HepG2 (cell line): ENCODE measurements around the gene SPDL1. TPM values are rescaled to one million over a fixed set of nuclear protein-coding genes. Genes with fewer than 3 reads are reported as not detected.
A peak's percentile ranks its signal among the peaks of the same experiment; 100 is the strongest.

Source experiments
- CSRNP1 ChIP-seq: sonication (generic); formaldehyde crosslinking; IDR thresholded peaks from 2 replicates; pipeline ENCODE4 v1.8.1; 2023; ENCODE audit warnings: mild to moderate bottlenecking, missing genetic modification reagents
- DDIT3 ChIP-seq: sonication (generic); formaldehyde crosslinking; IDR thresholded peaks from 2 replicates; pipeline ENCODE4 v1.4.0; 2020; ENCODE audit warnings: mild to moderate bottlenecking, missing genetic modification reagents
- EHMT2 ChIP-seq: fragments of 200-600 bp; sonication (generic); IDR thresholded peaks from 2 replicates; pipeline ENCODE4 v1.7.0; 2017; ENCODE audit warnings: antibody characterized with exemption, low read depth, low read length, borderline replicate concordance
- KLF6 ChIP-seq: IDR thresholded peaks from 2 replicates; pipeline ENCODE4 v1.8.0; 2016; ENCODE audit warnings: missing biosample characterization, missing genetic modification reagents
- KMT2A ChIP-seq: sonication (generic); formaldehyde crosslinking; IDR thresholded peaks from 2 replicates; pipeline ENCODE4 v1.4.0; 2020; ENCODE audit warnings: missing genetic modification reagents
- MLLT10 ChIP-seq: sonication (generic); formaldehyde crosslinking; IDR thresholded peaks from 2 replicates; pipeline ENCODE4 v1.4.0; 2020; ENCODE audit warnings: missing genetic modification reagents
- MXI1 ChIP-seq: IDR thresholded peaks from 3 replicates; pipeline ENCODE4 v1.6.1; 2012; ENCODE audit warnings: low read depth, low read length, inconsistent platforms, borderline replicate concordance
- NONO ChIP-seq, 2 experiments: fragments of 450-650 bp in 1 of 2; sonication (generic) in 1 of 2; formaldehyde crosslinking in 1 of 2; IDR thresholded peaks in 1 of 2; conservative IDR thresholded peaks in 1 of 2; 2 replicates each; pipeline versions ENCODE4 v1.6.1 to v1.8.0; 2017 to 2022; ENCODE audit warnings: mild to moderate bottlenecking in 1 of 2, missing genetic modification reagents in 1 of 2, moderate library complexity in 1 of 2
- SP140L ChIP-seq: sonication (generic); formaldehyde crosslinking; IDR thresholded peaks from 2 replicates; pipeline ENCODE4 v1.4.0; 2020; ENCODE audit warnings: missing genetic modification reagents, borderline replicate concordance
- THAP8 ChIP-seq: sonication (generic); formaldehyde crosslinking; IDR thresholded peaks from 2 replicates; pipeline ENCODE4 v1.5.1; 2020; ENCODE audit warnings: missing genetic modification reagents, mild to moderate bottlenecking, borderline replicate concordance
- ZFP36L2 ChIP-seq: sonication (generic); formaldehyde crosslinking; IDR thresholded peaks from 2 replicates; pipeline ENCODE4 v1.4.0; 2020; ENCODE audit warnings: missing genetic modification reagents
- ZKSCAN1 ChIP-seq: fragments of 150-350 bp; IDR thresholded peaks from 2 replicates; pipeline ENCODE4 v1.6.1; 2014; ENCODE audit warnings: low read length
- ZKSCAN8 ChIP-seq: IDR thresholded peaks from 2 replicates; pipeline ENCODE4 v1.6.1; 2016; ENCODE audit warnings: borderline replicate concordance, missing genetic modification reagents, missing compliant biosample characterization
- ZMAT3 ChIP-seq: sonication (generic); formaldehyde crosslinking; conservative IDR thresholded peaks from 2 replicates; pipeline ENCODE4 v1.7.0; 2021; ENCODE audit warnings: missing genetic modification reagents
- ZNF329 ChIP-seq: sonication (generic); formaldehyde crosslinking; IDR thresholded peaks from 2 replicates; pipeline ENCODE4 v1.9.0; 2021; ENCODE audit warnings: low read depth, mild to moderate bottlenecking, missing genetic modification reagents
- ZNF510 ChIP-seq: sonication (generic); formaldehyde crosslinking; IDR thresholded peaks from 2 replicates; pipeline ENCODE4 v1.4.0; 2020; ENCODE audit warnings: low read depth, mild to moderate bottlenecking, missing genetic modification reagents
- ZNF773 ChIP-seq: sonication (generic); formaldehyde crosslinking; IDR thresholded peaks from 2 replicates; pipeline ENCODE4 v1.4.0; 2020; ENCODE audit warnings: missing genetic modification reagents, borderline replicate concordance
- ZNF780A ChIP-seq: sonication (generic); formaldehyde crosslinking; IDR thresholded peaks from 2 replicates; pipeline ENCODE4 v1.8.0; 2022; ENCODE audit warnings: mild to moderate bottlenecking, missing genetic modification reagents, moderate library complexity
- ZNF792 ChIP-seq: IDR thresholded peaks from 2 replicates; pipeline ENCODE4 v1.6.1; 2016
- polyA plus RNA-seq, 8 experiments: library from polyadenylated mRNA; depleted of rRNA in 3 of 8; stranded (reverse) in 7 of 8; unstranded in 1 of 8; fragments of >200 nt; fragmentation: Illumina TruSeq in 4 of 8; extraction: Trizol in 4 of 8; gene quantifications; 2 replicates each; pipeline versions ENCODE4 v1.2.1 to v1.2.3, GENCODE V29; 2011 to 2016; ENCODE audit warnings: low read depth in 4 of 8, missing spikeins in 1 of 8, mixed read lengths in 1 of 8; ENCODE audit not compliant: insufficient read depth in 1 of 8
- total RNA-seq, 5 experiments: library from RNA; depleted of rRNA; stranded (reverse); fragments of >200 nt; fragmentation: Illumina TruSeq; extraction: Trizol; gene quantifications; 2 replicates each; pipeline ENCODE4 v1.2.3, GENCODE V29; 2016; ENCODE audit warnings: low read depth in 1 of 5
- TF ChIP-seq, protein P1 (sequence below): sonication (generic); formaldehyde crosslinking; IDR thresholded peaks from 2 replicates; pipeline ENCODE4 v1.8.1; 2022; ENCODE audit warnings: mild to moderate bottlenecking, missing genetic modification reagents
- TF ChIP-seq, protein P2 (sequence below): sonication (generic); IDR thresholded peaks from 2 replicates; pipeline ENCODE4 v1.6.1; 2016; ENCODE audit warnings: low read depth, borderline replicate concordance

The SPDL1 gene
- total and polyA plus RNA-seq, 2 of the 13 experiments (the other 11 are each of a cell fraction or from before 2014, with no cell fraction given): 10.9 to 36.6 TPM

DNA sequence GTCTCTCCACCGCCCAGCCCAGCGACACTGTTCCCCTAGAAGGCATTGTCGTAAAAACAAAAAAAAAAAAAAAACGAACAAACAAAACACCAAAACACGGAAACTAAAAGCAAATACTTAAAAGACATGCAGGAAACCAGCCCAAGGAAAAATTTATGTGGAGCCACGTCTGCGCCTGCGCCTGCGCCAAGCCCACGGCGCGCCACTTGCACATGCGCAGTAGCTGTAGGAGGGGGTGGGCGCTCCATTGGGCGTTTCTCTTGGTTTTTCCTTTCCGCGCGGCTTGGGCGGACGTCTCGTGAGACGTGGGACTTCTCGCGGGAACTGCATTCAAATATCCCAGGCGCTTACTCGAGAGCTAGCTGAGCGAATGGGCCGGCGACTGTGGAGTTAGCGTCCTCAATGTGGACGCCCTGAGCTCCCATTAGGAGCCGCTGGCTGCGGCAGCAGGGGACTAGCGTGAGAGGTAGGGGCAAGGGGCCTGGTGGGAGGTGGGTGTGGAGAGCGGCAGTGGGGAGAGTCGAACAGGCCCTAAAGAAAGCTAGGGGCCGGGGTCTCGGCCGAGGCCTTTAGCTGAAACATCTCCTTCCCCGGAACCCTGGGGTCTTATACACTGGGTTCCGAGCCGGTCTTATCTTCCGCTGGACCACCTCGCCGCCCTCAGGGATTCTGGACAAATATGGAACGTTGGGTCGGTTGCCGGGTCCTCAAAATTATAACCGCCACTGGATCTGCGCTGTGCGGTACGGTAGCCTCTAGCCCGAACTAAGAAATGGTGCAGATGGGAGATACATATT is at the start of gene SPDL1 (continued):
- TF ChIP-seq SP140L: no peak
- no peak for TF ChIP-seq DDIT3 (CRISPR knock-in tag)
- no peak for TF ChIP-seq ZNF780A (CRISPR knock-in tag)
- no peak for TF ChIP-seq MLLT10 (CRISPR knock-in tag)
- TF ChIP-seq, protein P1, sequence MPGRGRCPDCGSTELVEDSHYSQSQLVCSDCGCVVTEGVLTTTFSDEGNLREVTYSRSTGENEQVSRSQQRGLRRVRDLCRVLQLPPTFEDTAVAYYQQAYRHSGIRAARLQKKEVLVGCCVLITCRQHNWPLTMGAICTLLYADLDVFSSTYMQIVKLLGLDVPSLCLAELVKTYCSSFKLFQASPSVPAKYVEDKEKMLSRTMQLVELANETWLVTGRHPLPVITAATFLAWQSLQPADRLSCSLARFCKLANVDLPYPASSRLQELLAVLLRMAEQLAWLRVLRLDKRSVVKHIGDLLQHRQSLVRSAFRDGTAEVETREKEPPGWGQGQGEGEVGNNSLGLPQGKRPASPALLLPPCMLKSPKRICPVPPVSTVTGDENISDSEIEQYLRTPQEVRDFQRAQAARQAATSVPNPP: peak; percentile 50; the same call in 1 of the 2 replicates
- TF ChIP-seq ZKSCAN1: no peak
- no peak for TF ChIP-seq ZNF510
- no peak for TF ChIP-seq ZKSCAN8
- no peak for TF ChIP-seq ZMAT3 (CRISPR knock-in tag)
- no peak for TF ChIP-seq KLF6 (CRISPR knock-in tag)
- no peak for TF ChIP-seq ZFP36L2 (CRISPR knock-in tag)
- TF ChIP-seq ZNF773 (CRISPR knock-in tag): no peak
- no peak for TF ChIP-seq EHMT2
- no peak for TF ChIP-seq THAP8
- no peak; the same call in 1 of the 2 replicates for TF ChIP-seq ZNF792 (CRISPR knock-in tag)
- peak; percentile 69; the same call in 2 of the 3 replicates for TF ChIP-seq MXI1
- peak; percentile 90 for TF ChIP-seq KMT2A (CRISPR knock-in tag)
- TF ChIP-seq ZNF329 (CRISPR knock-in tag): no peak
- TF ChIP-seq, protein P2, sequence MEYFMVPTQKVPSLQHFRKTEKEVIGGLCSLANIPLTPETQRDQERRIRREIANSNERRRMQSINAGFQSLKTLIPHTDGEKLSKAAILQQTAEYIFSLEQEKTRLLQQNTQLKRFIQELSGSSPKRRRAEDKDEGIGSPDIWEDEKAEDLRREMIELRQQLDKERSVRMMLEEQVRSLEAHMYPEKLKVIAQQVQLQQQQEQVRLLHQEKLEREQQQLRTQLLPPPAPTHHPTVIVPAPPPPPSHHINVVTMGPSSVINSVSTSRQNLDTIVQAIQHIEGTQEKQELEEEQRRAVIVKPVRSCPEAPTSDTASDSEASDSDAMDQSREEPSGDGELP: no peak
- TF ChIP-seq CSRNP1 (CRISPR knock-in tag): no peak; the same call in 1 of the 2 replicates
- no peak for TF ChIP-seq NONO (IDR thresholded peaks at IDR 0.05)
- peak; percentile 65 for TF ChIP-seq NONO (CRISPR knock-in tag; conservative IDR thresholded peaks at IDR 0.05)
